ENCODE data around the gene ZNF496. TPM values are rescaled to one million over a fixed set of nuclear protein-coding genes. Genes with fewer than 3 reads are reported as not detected.

ZNF496 gene
- total and polyA plus RNA-seq, 2 of the 4 experiments (the other 2 are of a cell fraction): 11.7 to 16.2 TPM

GRCh38 chr1:247330548-247331171 lies 1.0 kb downstream of the ZNF496 start:
- H4K8ac ChIP-seq (ENCODE audit: low read depth in 2 of 2, low read length in 2 of 2): no peak overlapping the region
- H3K4me2 ChIP-seq (ENCODE audit: low read depth, low read length): peak overlapping the region; percentile 76
- WGBS, 2 experiments (ENCODE audit: extremely low coverage in 2 of 2, insufficient read length in 1 of 2): 10% methylated on average over 8 of the region's 37 CpGs; no CpG with 5 or more reads in 1 of the 2 experiments
- peaks cover 9% of the 10 kb centered on the region for H3K4me1 ChIP-seq (ENCODE audit: control insufficient read depth, insufficient read depth, low read length)
- H4K5ac ChIP-seq (ENCODE audit: low read depth, low read length): no peak overlapping the region
- no peak overlapping the region for H3K56ac ChIP-seq (ENCODE audit: extremely low read depth, insufficient read depth, low read length)
- BruUV-seq (replicated peaks): no TSS peak
- no peak overlapping the region for H2BK15ac ChIP-seq (ENCODE audit: low read depth, low read length)
- H2BK120ac ChIP-seq (ENCODE audit: low read depth, low read length): no peak overlapping the region
- no peaks in the 10 kb centered on the region for H3K9me3 ChIP-seq (ENCODE audit: control insufficient read depth, insufficient read depth, low read length)
- H2AK5ac ChIP-seq (ENCODE audit: low read depth, low read length): no peak overlapping the region
- peak overlapping the region; percentile 58; the same call in 1 of the 2 replicates for H3K9ac ChIP-seq (ENCODE audit: low read depth, low read length)
- no peak overlapping the region for H4K91ac ChIP-seq (ENCODE audit: insufficient read depth, low read depth, low read length)
- dilution Hi-C loops (cut with HindIII; ENCODE audit: low sequenced_read_pairs, unreplicated experiment): no loop called here
- peaks cover 25% of the 10 kb centered on the region for H3K9me1 ChIP-seq (ENCODE audit: insufficient read depth, low read length)
- POLR2A ChIA-PET (ENCODE audit: unreplicated experiment): interaction anchor here (0.6 kb wide), 1 partner anchor 13 kb away, joined by 7 read pairs; no protein-coding TSS in a partner anchor
- ATAC-seq (ENCODE audit: low read depth): peak; percentile 1
- H4K20me1 ChIP-seq (ENCODE audit: insufficient read depth, low read length): peaks cover 13% of the 10 kb centered on the region
- intact Hi-C loops (cut with micrococcal nuclease): loop anchor here (1.0 to 5.0 kb wide), 4 partner anchors 42 to 226 kb away; partner anchors contain the start of gene ZNF669
- peak overlapping the region; percentile 57; the same call in 1 of the 2 replicates for H3K27ac ChIP-seq (ENCODE audit: insufficient read depth, low read length)
- peaks cover 30% of the 10 kb centered on the region for H3K36me3 ChIP-seq (ENCODE audit: control insufficient read depth, insufficient read depth, low read length)
- no peak for DNase-seq
- peak overlapping the region; percentile 92 for H2AFZ ChIP-seq (replicated peaks; ENCODE audit: low read length, poor library complexity)
- in situ Hi-C loops (cut with MboI; ENCODE audit: low sequenced_read_pairs): no loop called here
- H3K27me3 ChIP-seq (ENCODE audit: control insufficient read depth, insufficient read depth, low read length): no peaks in the 10 kb centered on the region
- no peak overlapping the region for H2BK20ac ChIP-seq (ENCODE audit: low read depth, low read length)
- CTCF ChIA-PET: no interaction called here
- no peak overlapping the region for H3K18ac ChIP-seq (ENCODE audit: low read depth, low read length)
- peaks cover 42 to 63% of the 10 kb centered on the region in 2 experiments for H3K79me1 ChIP-seq (ENCODE audit: low read depth in 1 of 2, low read length in 2 of 2)
- H3K14ac ChIP-seq (replicated peaks; ENCODE audit: low read depth, low read length): 0 out of 2 replicates have a peak overlapping the region, but pooled peaks have one; percentile 6
- peak overlapping the region; percentile 78 for H2AK9ac ChIP-seq (replicated peaks; ENCODE audit: low read depth, low read length, poor library complexity)
- H3K23ac ChIP-seq (ENCODE audit: low read depth, low read length): peak overlapping the region; percentile 83
- peak overlapping the region; percentile 79 for H3K4me3 ChIP-seq (ENCODE audit: insufficient read depth, low read depth, low read length)
- TF ChIP-seq BHLHE40 (IDR thresholded peaks at IDR 0.05; ENCODE audit: low read depth, low read length) (no peak), POLR2A (IDR thresholded peaks at IDR 0.05; ENCODE audit: low read depth, low read length) (no peak), MXI1 (IDR thresholded peaks at IDR 0.05; ENCODE audit: borderline replicate concordance, low read depth, low read length) (peak; percentile 58; the same call in 1 of the 2 replicates)
- 0 out of 2 replicates have a peak overlapping the region, but pooled peaks have one; percentile 27 for H3K4ac ChIP-seq (ENCODE audit: low read depth, low read length)
- H2BK5ac ChIP-seq (ENCODE audit: low read depth, low read length, poor library complexity, severe bottlenecking): no peak overlapping the region
